HepG2 (cell line): ENCODE measurements around the gene LEFTY2. TPM values are rescaled to one million over a fixed set of nuclear protein-coding genes. Genes with fewer than 3 reads are reported as not detected.

Source experiments
- ATAC-seq: fragments of 200-7000 bp; cut with Tn5 transposase; 3 replicates; pipeline ENCODE4 v1.9.1; 2020; ENCODE audit warnings: mild to moderate bottlenecking, moderate library complexity
- BruUV-seq: library from RNA; stranded (reverse); fragments of 400-500 nt; replicated peaks from 2 replicates; lab custom pipeline; 2021; lab: Mats Ljungman, UMichigan
- CTCF ChIA-PET: fragments of 300-600 bp; formaldehyde crosslinking; extraction: SDS; loops from one replicate; lab custom pipeline; 2021; ENCODE audit warnings: low total read pairs, inconsistent platforms, low intra/inter-chr PET ratio; lab: Yijun Ruan, JAX
- POLR2A ChIA-PET: fragments of 350-600 bp; sonication (Branson Sonifier 250); formaldehyde crosslinking; loops from one replicate; lab custom pipeline; 2020; ENCODE audit warnings: antibody characterized with exemption, inconsistent platforms; lab: Yijun Ruan, JAX
- DNase-seq: peaks from one replicate; pipeline ENCODE4 v3.0.0-alpha.2; 2015; ENCODE audit warnings: low spot score
- FAIRE-seq: peaks from 3 replicates; lab custom pipeline; 2011; peaks lifted over from hg19 to GRCh38; lab: Jason Lieb, UNC
- H2AFZ ChIP-seq: one replicate; pipeline ENCODE4 v1.6.1; 2011; ENCODE audit warnings: low read length, inconsistent platforms
- H3K27ac ChIP-seq: fragments of 300-600 bp; 3 replicates; pipeline ENCODE4 v1.8.0; 2011; ENCODE audit warnings: mixed run types, mild to moderate bottlenecking, mixed read lengths, low read length, inconsistent platforms; ENCODE audit not compliant: insufficient read depth; ENCODE audit errors: extremely low read length
- H3K27me3 ChIP-seq, 2 experiments: fragments of 200-600 bp in 1 of 2; 2 replicates in 1 of 2; 3 replicates in 1 of 2; pipeline versions ENCODE4 v1.6.0 to v1.8.0; 2011; ENCODE audit warnings: low read length in 2 of 2, mild to moderate bottlenecking in 2 of 2, moderate library complexity in 2 of 2, inconsistent platforms in 1 of 2; ENCODE audit not compliant: insufficient read depth in 2 of 2, control insufficient read depth in 1 of 2
- H3K36me3 ChIP-seq, 2 experiments: fragments of 200-600 bp in 1 of 2; replicated peaks in 1 of 2; 2 replicates in 1 of 2; 3 replicates in 1 of 2; pipeline versions ENCODE4 v1.5.1 to v1.8.0; 2011; ENCODE audit warnings: low read length in 2 of 2, inconsistent platforms in 1 of 2; ENCODE audit not compliant: insufficient read depth in 2 of 2, control insufficient read depth in 1 of 2
- H3K4me1 ChIP-seq: 2 replicates; pipeline ENCODE4 v1.5.1; 2012; ENCODE audit warnings: low read length, inconsistent platforms; ENCODE audit not compliant: insufficient read depth
- H3K4me2 ChIP-seq: 2 replicates; pipeline ENCODE4 v1.6.0; 2011; ENCODE audit warnings: low read depth, low read length, inconsistent platforms
- H3K4me3 ChIP-seq, 3 experiments: fragments of 200-600 bp in 1 of 3; sonication (generic), shearing (Covaris generic) in 1 of 3; replicated peaks in 1 of 3; 2 replicates each; pipeline ENCODE4 v1.5.1; 2011 to 2016; ENCODE audit warnings: low read length in 3 of 3, inconsistent platforms in 2 of 3, low read depth in 2 of 3, mild to moderate bottlenecking in 2 of 3, control low read depth in 1 of 3, mixed read lengths in 1 of 3; ENCODE audit not compliant: insufficient read depth in 1 of 3
- H3K79me2 ChIP-seq: one replicate; pipeline ENCODE4 v1.6.1; 2011; ENCODE audit warnings: low read length, inconsistent platforms; ENCODE audit not compliant: insufficient read depth
- H3K9ac ChIP-seq: 2 replicates; pipeline ENCODE4 v1.6.0; 2011; ENCODE audit warnings: mild to moderate bottlenecking, low read depth, low read length, inconsistent platforms; ENCODE audit not compliant: insufficient read depth
- H3K9me3 ChIP-seq: 2 replicates; pipeline ENCODE4 v1.5.1; 2012; ENCODE audit warnings: mild to moderate bottlenecking, low read length
- H4K20me1 ChIP-seq: 2 replicates; pipeline ENCODE4 v1.6.0; 2011; ENCODE audit warnings: inconsistent platforms, mild to moderate bottlenecking, low read length, moderate library complexity; ENCODE audit not compliant: insufficient read depth
- ATRX ChIP-seq: sonication (generic); formaldehyde crosslinking; IDR thresholded peaks from 2 replicates; pipeline ENCODE4 v1.4.0; 2020; ENCODE audit warnings: missing genetic modification reagents, borderline replicate concordance
- CBX1 ChIP-seq: IDR thresholded peaks from one replicate; pipeline ENCODE4 v1.6.1; 2016; ENCODE audit warnings: antibody characterized with exemption, low read depth
- CREB1 ChIP-seq, 2 experiments: fragments of 450-650 bp in 1 of 2; IDR thresholded peaks; 2 replicates each; pipeline ENCODE4 v1.6.1; 2016 to 2017; ENCODE audit warnings: control low read depth in 1 of 2, mild to moderate bottlenecking in 1 of 2, missing compliant biosample characterization in 1 of 2, missing genetic modification characterization in 1 of 2
- FOXA3 ChIP-seq: IDR thresholded peaks from 2 replicates; pipeline ENCODE4 v1.6.1; 2016; ENCODE audit warnings: missing genetic modification reagents, missing compliant biosample characterization
- GTF2F1 ChIP-seq: fragments of 150-350 bp; IDR thresholded peaks from 2 replicates; pipeline ENCODE4 v1.6.1; 2014; ENCODE audit warnings: low read length
- HOXA7 ChIP-seq: sonication (generic); formaldehyde crosslinking; IDR thresholded peaks from 2 replicates; pipeline ENCODE4 v1.8.1; 2022; ENCODE audit warnings: mild to moderate bottlenecking, missing genetic modification reagents, moderate library complexity
- MIER2 ChIP-seq: IDR thresholded peaks from 2 replicates; pipeline ENCODE4 v1.6.1; 2016; ENCODE audit warnings: missing biosample characterization, missing genetic modification reagents
- ZIK1 ChIP-seq: sonication (generic); formaldehyde crosslinking; IDR thresholded peaks from 2 replicates; pipeline ENCODE4 v1.5.0; 2020; ENCODE audit warnings: mild to moderate bottlenecking, low read depth, missing genetic modification reagents, borderline replicate concordance
- ZNF138 ChIP-seq: sonication (generic); formaldehyde crosslinking; IDR thresholded peaks from 2 replicates; pipeline ENCODE4 v1.5.0; 2020; ENCODE audit warnings: mild to moderate bottlenecking, low read depth, missing genetic modification reagents
- ZNF790 ChIP-seq: sonication (generic); formaldehyde crosslinking; IDR thresholded peaks from 2 replicates; pipeline ENCODE4 v1.8.0; 2022; ENCODE audit warnings: missing genetic modification reagents, mild to moderate bottlenecking, borderline replicate concordance
- ZSCAN29 ChIP-seq: sonication (generic); formaldehyde crosslinking; conservative IDR thresholded peaks from 2 replicates; pipeline ENCODE4 v1.4.0; 2020; ENCODE audit warnings: mild to moderate bottlenecking, missing genetic modification reagents
- WGBS: methylation state at CpG from one replicate; pipeline ENCODE4 v1.1.6; 2017; ENCODE audit warnings: low lambda C conversion rate; 5-methylcytosine and 5-hydroxymethylcytosine counted together
- in situ Hi-C: cut with HindIII; loops from 2 replicates; pipeline ENCODE4 v1.10.0; 2017; ENCODE audit warnings: low pct_unique_long_range_greater_than_20kb; ENCODE audit not compliant: extremely low pct_ligation_motif_present
- intact Hi-C: fragments of 100-400 bp; cut with micrococcal nuclease; formaldehyde crosslinking; loops from one replicate; pipeline ENCODE4 v1.10.0; 2022; ENCODE audit not compliant: unreplicated experiment
- polyA plus RNA-seq, 8 experiments: library from polyadenylated mRNA; depleted of rRNA in 3 of 8; stranded (reverse) in 7 of 8; unstranded in 1 of 8; fragments of >200 nt; fragmentation: Illumina TruSeq in 4 of 8; extraction: Trizol in 4 of 8; gene quantifications; 2 replicates each; pipeline versions ENCODE4 v1.2.1 to v1.2.3, GENCODE V29; 2011 to 2016; ENCODE audit warnings: low read depth in 4 of 8, missing spikeins in 1 of 8, mixed read lengths in 1 of 8; ENCODE audit not compliant: insufficient read depth in 1 of 8
- total RNA-seq, 5 experiments: library from RNA; depleted of rRNA; stranded (reverse); fragments of >200 nt; fragmentation: Illumina TruSeq; extraction: Trizol; gene quantifications; 2 replicates each; pipeline ENCODE4 v1.2.3, GENCODE V29; 2016; ENCODE audit warnings: low read depth in 1 of 5
- TF ChIP-seq, protein P1 (sequence below): sonication (generic); formaldehyde crosslinking; IDR thresholded peaks from 2 replicates; pipeline ENCODE4 v1.4.0; 2020; ENCODE audit warnings: mild to moderate bottlenecking, missing genetic modification reagents
- TF ChIP-seq, protein P2 (sequence below): sonication (generic); formaldehyde crosslinking; IDR thresholded peaks from 2 replicates; pipeline ENCODE4 v1.5.0; 2020; ENCODE audit warnings: mild to moderate bottlenecking, low read depth, missing genetic modification reagents, borderline replicate concordance

Gene LEFTY2
- total and polyA plus RNA-seq, 2 of the 13 experiments (the other 11 are each of a cell fraction or from before 2014, with no cell fraction given), result 0.13 to 0.33 TPM

DNA sequence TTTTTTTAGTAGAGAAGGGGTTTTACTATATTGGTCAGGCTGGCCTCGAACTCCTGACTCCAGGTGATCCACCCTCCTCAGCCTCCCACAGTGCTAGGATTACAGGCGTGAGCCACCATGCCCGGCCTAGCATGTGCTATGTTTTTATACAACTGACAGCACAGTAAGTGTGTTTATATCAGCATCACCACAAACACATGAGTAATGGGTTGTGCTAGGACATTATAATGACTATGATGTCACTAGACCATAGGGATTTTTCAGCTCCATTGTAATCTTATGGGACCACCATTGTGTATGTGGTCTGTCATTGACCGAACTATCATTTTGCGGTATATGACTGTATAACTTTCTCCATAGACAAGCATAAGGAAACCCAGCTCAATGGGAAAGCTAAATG, 6.3 kb downstream of the LEFTY2 start:
- Histone ChIP-seq H3K4me1 (peaks cover 25% of the 10 kb centered on the region), H3K27me3 (no peaks in the 10 kb centered on the region), H3K79me2 (no peaks in the 10 kb centered on the region), H3K4me3 (no peak overlapping the region), H3K4me2 (no peak overlapping the region), H3K36me3 (no peaks in the 10 kb centered on the region), H3K9me3 (no peaks in the 10 kb centered on the region), H3K27ac (no peak overlapping the region), H3K9ac (no peak overlapping the region), H2AFZ (no peak overlapping the region), H4K20me1 (no peaks in the 10 kb centered on the region)
- WGBS, result 67% methylated on average over 5 of the region's 5 CpGs
- TF ChIP-seq GTF2F1 (no peak), CREB1 (IDR thresholded peaks at IDR 0.05) (peak; percentile 35; the same call in 1 of the 2 replicates), CREB1 (CRISPR knock-in tag; IDR thresholded peaks at IDR 0.05) (no peak)
- CTCF ChIA-PET, result no interaction called here
- DNase-seq, result no peak
- POLR2A ChIA-PET, result interaction anchor here (1.1 kb wide), 1 partner anchor 12 kb away, joined by 6 read pairs; no protein-coding TSS in a partner anchor
- FAIRE-seq, result no peak
- BruUV-seq, result no TSS peak
- ATAC-seq, result no peak
- in situ Hi-C loops, result no loop called here
- intact Hi-C loops, result no loop called here

DNA sequence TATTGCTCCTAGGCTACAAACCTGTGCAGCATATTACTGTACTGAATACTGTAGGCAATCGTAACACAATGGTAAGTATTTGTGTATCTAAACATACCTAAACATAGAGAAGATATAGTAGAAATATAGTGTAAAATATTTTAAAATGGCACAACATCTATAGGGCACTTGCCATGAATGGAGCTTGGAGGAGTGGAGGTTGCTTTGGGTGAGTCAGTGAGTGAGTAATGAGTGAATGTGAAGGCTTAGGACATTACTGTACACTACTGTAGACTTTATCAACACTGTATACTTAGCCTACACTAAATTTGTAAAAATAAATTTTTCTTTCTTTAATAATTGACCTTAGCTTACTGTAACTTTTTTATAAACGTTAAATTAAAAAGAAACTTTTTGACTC, 7.9 kb downstream of the LEFTY2 start:
- Histone ChIP-seq H3K27ac (no peak overlapping the region), H3K36me3 (no peaks in the 10 kb centered on the region), H3K4me2 (no peak overlapping the region), H3K27me3 (no peaks in the 10 kb centered on the region), H3K4me1 (peaks cover 25% of the 10 kb centered on the region), H3K4me3 (no peak overlapping the region), H3K9ac (no peak overlapping the region), H3K79me2 (no peaks in the 10 kb centered on the region), H2AFZ (no peak overlapping the region), H3K9me3 (no peaks in the 10 kb centered on the region), H4K20me1 (no peaks in the 10 kb centered on the region)
- CTCF ChIA-PET, result no interaction called here
- WGBS, result 44% methylated on average over 2 of the region's 2 CpGs
- in situ Hi-C loops, result no loop called here
- FAIRE-seq (no peak), DNase-seq (no peak), ATAC-seq (no peak)
- POLR2A ChIA-PET, result interaction anchor here (1.2 kb wide), 1 partner anchor 9 kb away, joined by 5 read pairs; the partner anchor contains the start of gene PYCR2
- no TSS peak for BruUV-seq
- intact Hi-C loops, result no loop called here
- TF ChIP-seq CBX1, result no peak
- no peak for TF ChIP-seq ATRX (CRISPR knock-in tag)
- no peak for TF ChIP-seq ZNF138 (CRISPR knock-in tag)
- TF ChIP-seq MIER2 (CRISPR knock-in tag), result no peak
- no peak for TF ChIP-seq FOXA3
- TF ChIP-seq ZSCAN29 (CRISPR knock-in tag), result no peak
- TF ChIP-seq HOXA7, result no peak
- TF ChIP-seq, protein P1, sequence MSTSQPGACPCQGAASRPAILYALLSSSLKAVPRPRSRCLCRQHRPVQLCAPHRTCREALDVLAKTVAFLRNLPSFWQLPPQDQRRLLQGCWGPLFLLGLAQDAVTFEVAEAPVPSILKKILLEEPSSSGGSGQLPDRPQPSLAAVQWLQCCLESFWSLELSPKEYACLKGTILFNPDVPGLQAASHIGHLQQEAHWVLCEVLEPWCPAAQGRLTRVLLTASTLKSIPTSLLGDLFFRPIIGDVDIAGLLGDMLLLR, result no peak
- TF ChIP-seq, protein P2, sequence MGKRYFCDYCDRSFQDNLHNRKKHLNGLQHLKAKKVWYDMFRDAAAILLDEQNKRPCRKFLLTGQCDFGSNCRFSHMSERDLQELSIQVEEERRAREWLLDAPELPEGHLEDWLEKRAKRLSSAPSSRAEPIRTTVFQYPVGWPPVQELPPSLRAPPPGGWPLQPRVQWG, result no peak
- no peak for TF ChIP-seq ZIK1 (CRISPR knock-in tag)
- no peak for TF ChIP-seq ZNF790 (CRISPR knock-in tag)
